Testis (tissue), 2 donors: Measurements from ENCODE around the gene UPF1.

Source experiments
- CTCF ChIP-seq, 3 experiments: fragments of 450-650 bp in 2 of 3; fragments of 200-600 bp in 1 of 3; sonication (generic) in 1 of 3; IDR thresholded peaks; one replicate each; pipeline ENCODE4 v1.5.1; 2016 to 2019; ENCODE audit warnings: antibody characterized with exemption in 3 of 3, mild to moderate bottlenecking in 2 of 3, moderate library complexity in 1 of 3
- POLR2A ChIP-seq: fragments of 450-650 bp; IDR thresholded peaks from one replicate; pipeline ENCODE4 v1.6.1; 2017; ENCODE audit warnings: antibody characterized with exemption, mild to moderate bottlenecking, moderate library complexity

DNA sequence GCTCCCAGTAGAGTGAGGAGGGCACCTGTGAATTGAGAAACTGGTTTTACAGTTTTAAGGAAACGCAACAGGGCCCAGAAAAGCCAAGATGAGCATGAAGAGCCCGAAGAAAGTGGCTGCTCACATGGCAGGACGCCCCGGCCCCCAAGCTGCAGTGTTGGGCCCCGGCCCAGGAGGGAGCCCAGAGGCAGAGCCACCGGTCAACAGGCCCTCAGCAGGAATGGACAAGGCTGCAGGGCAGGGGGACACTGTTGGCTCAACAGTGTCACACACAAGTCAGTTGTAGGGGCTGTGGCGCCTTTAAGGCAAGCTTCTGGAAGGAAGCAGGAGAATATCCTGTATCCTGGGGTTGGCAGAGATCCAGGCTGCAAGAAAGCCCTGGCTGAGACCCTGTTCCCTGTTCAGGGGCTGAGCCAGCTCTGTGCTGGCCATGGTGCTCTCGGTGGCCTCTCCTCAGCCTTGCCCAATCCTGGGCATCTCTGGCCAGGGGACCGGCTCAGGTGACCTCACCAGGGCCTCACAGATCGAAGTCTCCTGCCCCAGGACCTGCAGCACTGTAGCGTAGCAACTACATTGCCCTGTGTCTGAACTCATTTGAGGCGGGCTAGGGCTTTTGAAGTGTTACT is 28.0 kb downstream of the UPF1 start:
- no peak for TF ChIP-seq CTCF (IDR thresholded peaks at IDR 0.05)
- TF ChIP-seq POLR2A = no peak
